Tibial nerve (tissue), 4 donors: ENCODE results near the gene RDH14.

Experiments used
- EP300 ChIP-seq, 2 donors: sonication (generic); formaldehyde crosslinking; IDR thresholded peaks; one replicate each; pipeline ENCODE4 v1.6.1; 2017; ENCODE audit warnings: antibody characterized with exemption in 2 of 2, mild to moderate bottlenecking in 1 of 2
- TF ChIP-seq, protein P1 (sequence below), 5 experiments: fragments of 200-600 bp in 3 of 5; fragments of 450-650 bp in 2 of 5; sonication (generic) in 3 of 5; IDR thresholded peaks; one replicate each; pipeline ENCODE4 v1.5.1; 2016 to 2019; ENCODE audit warnings: antibody characterized with exemption in 5 of 5, mild to moderate bottlenecking in 3 of 5, moderate library complexity in 2 of 5

DNA sequence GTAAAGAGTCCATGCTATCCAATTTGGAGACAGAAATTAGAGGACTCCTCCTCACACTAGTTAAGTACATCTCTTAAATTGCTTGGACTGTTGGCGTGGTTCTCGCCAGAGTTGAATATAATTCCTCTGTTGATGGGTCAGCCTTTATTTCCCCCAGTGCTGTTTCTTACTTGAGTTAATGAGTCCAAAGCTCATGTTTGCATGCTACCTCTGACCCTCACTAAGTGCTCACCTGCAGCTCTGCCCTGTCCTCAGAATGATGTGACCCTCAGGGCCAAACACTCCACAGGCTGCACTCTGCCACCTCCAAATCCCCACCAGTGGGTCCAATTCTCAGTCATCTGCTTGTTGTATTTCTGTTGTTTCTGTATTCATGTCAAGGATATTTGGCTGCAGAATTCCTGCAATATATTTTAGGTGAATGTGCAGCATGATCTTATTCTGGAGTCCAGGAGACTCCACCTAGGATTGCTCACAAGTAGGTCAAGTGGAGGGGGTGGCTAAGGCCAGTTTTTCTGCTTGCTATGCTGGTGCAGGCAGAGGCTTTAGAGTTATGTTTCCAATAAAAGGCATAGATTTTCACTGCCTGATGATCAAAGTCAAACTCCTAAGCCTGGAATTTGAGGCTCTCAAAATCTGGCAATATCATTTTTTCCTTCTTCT lies 37.8 kb downstream of the RDH14 start:
- TF ChIP-seq, protein P1, sequence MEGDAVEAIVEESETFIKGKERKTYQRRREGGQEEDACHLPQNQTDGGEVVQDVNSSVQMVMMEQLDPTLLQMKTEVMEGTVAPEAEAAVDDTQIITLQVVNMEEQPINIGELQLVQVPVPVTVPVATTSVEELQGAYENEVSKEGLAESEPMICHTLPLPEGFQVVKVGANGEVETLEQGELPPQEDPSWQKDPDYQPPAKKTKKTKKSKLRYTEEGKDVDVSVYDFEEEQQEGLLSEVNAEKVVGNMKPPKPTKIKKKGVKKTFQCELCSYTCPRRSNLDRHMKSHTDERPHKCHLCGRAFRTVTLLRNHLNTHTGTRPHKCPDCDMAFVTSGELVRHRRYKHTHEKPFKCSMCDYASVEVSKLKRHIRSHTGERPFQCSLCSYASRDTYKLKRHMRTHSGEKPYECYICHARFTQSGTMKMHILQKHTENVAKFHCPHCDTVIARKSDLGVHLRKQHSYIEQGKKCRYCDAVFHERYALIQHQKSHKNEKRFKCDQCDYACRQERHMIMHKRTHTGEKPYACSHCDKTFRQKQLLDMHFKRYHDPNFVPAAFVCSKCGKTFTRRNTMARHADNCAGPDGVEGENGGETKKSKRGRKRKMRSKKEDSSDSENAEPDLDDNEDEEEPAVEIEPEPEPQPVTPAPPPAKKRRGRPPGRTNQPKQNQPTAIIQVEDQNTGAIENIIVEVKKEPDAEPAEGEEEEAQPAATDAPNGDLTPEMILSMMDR (IDR thresholded peaks at IDR 0.05): no peak
- no peak for TF ChIP-seq EP300 (IDR thresholded peaks at IDR 0.05)
